Karpas-422 (cell line): ENCODE results near the gene VIPR1. TPM values are rescaled to one million over a fixed set of nuclear protein-coding genes. Genes with fewer than 3 reads are reported as not detected.

ENCODE experiments used
- DNase-seq: peaks from one replicate; pipeline ENCODE4 v3.0.0-alpha.2; 2015
- H2AFZ ChIP-seq: fragments of 200-600 bp; sonication (generic); 2 replicates; pipeline ENCODE4 v1.6.1; 2014; ENCODE audit warnings: antibody characterized with exemption, low read length, mixed read lengths
- H3K27ac ChIP-seq: fragments of 200-600 bp; sonication (generic); 2 replicates; pipeline ENCODE4 v1.5.1; 2014; ENCODE audit warnings: mild to moderate bottlenecking, low read length, moderate library complexity
- H3K27me3 ChIP-seq: fragments of 200-600 bp; sonication (generic); 2 replicates; pipeline ENCODE4 v1.6.1; 2014; ENCODE audit warnings: low read length, mixed read lengths
- H3K36me3 ChIP-seq: fragments of 200-600 bp; sonication (generic); 2 replicates; pipeline ENCODE4 v1.6.1; 2014; ENCODE audit warnings: low read length, mixed read lengths; ENCODE audit not compliant: insufficient read depth
- H3K4me1 ChIP-seq: fragments of 200-600 bp; sonication (generic); 2 replicates; pipeline ENCODE4 v1.6.1; 2014; ENCODE audit warnings: mild to moderate bottlenecking, low read length, mixed read lengths
- H3K4me2 ChIP-seq: fragments of 200-600 bp; sonication (generic); 2 replicates; pipeline ENCODE4 v1.6.1; 2014; ENCODE audit warnings: low read length, low read depth, mild to moderate bottlenecking; ENCODE audit not compliant: poor library complexity, severe bottlenecking
- H3K4me3 ChIP-seq: fragments of 200-600 bp; sonication (generic); 2 replicates; pipeline ENCODE4 v1.5.1; 2014; ENCODE audit warnings: mild to moderate bottlenecking, antibody characterized with exemption, low read length, mixed read lengths
- H3K79me2 ChIP-seq: fragments of 200-600 bp; sonication (generic); 2 replicates; pipeline ENCODE4 v1.6.1; 2014; ENCODE audit warnings: mild to moderate bottlenecking, low read length, mixed read lengths
- H3K9ac ChIP-seq: fragments of 200-600 bp; sonication (generic); 2 replicates; pipeline ENCODE4 v1.6.0; 2014; ENCODE audit warnings: low read length
- H3K9me2 ChIP-seq: fragments of 200-600 bp; sonication (generic), shearing (Covaris generic); replicated peaks from 2 replicates; pipeline ENCODE4 v1.6.0; 2014; ENCODE audit warnings: mild to moderate bottlenecking, low read length, moderate library complexity; ENCODE audit not compliant: insufficient read depth
- H3K9me3 ChIP-seq: fragments of 300-700, 200-600 bp; sonication (generic); 2 replicates; pipeline ENCODE4 v1.6.1; 2014; ENCODE audit warnings: low read length, mixed read lengths
- H4K20me1 ChIP-seq: fragments of 200-600 bp; sonication (generic); 2 replicates; pipeline ENCODE4 v1.6.1; 2014; ENCODE audit warnings: mild to moderate bottlenecking, antibody characterized with exemption, low read length, low read depth; ENCODE audit not compliant: insufficient read depth
- total RNA-seq: library from RNA; depleted of rRNA; stranded (reverse); fragments of >200 nt; shearing (Covaris generic); gene quantifications from 2 replicates; pipeline ENCODE4 v1.2.3, GENCODE V29; 2014; ENCODE audit warnings: low replicate concordance

Gene VIPR1
- total RNA-seq, 1 experiment from 2014 or later, result 0.41 TPM

GRCh38 chr3:42473083-42473932 is 29.1 kb upstream of the VIPR1 start:
- no peak for DNase-seq
- no peak overlapping the region for H3K4me2 ChIP-seq
- no peak overlapping the region for H3K27ac ChIP-seq
- no peaks in the 10 kb centered on the region for H3K9me2 ChIP-seq
- H3K4me3 ChIP-seq, result no peak overlapping the region
- no peaks in the 10 kb centered on the region for H4K20me1 ChIP-seq
- H3K36me3 ChIP-seq, result no peaks in the 10 kb centered on the region
- no peaks in the 10 kb centered on the region for H3K79me2 ChIP-seq
- no peaks in the 10 kb centered on the region for H3K27me3 ChIP-seq
- no peak overlapping the region for H2AFZ ChIP-seq
- no peaks in the 10 kb centered on the region for H3K4me1 ChIP-seq
- no peak overlapping the region for H3K9ac ChIP-seq
- H3K9me3 ChIP-seq, result no peaks in the 10 kb centered on the region

GRCh38 chr3:42476225-42477125 is 26.0 kb upstream of the VIPR1 start:
- no peak overlapping the region for H3K4me2 ChIP-seq
- no peak overlapping the region for H2AFZ ChIP-seq

GRCh38 chr3:42477696-42478095 is 24.7 kb upstream of the VIPR1 start:
- Histone ChIP-seq H3K79me2 (no peaks in the 10 kb centered on the region), H3K27ac (no peak overlapping the region), H2AFZ (no peak overlapping the region), H3K4me3 (no peak overlapping the region), H3K9me3 (no peaks in the 10 kb centered on the region), H3K36me3 (no peaks in the 10 kb centered on the region), H3K9ac (no peak overlapping the region), H3K9me2 (no peaks in the 10 kb centered on the region), H3K4me2 (no peak overlapping the region), H3K27me3 (no peaks in the 10 kb centered on the region), H4K20me1 (no peaks in the 10 kb centered on the region), H3K4me1 (no peaks in the 10 kb centered on the region)
- DNase-seq, result no peak

More at GRCh38 chr3:42476225-42477125, 26.0 kb upstream of the VIPR1 start:
- Histone ChIP-seq H4K20me1 (no peaks in the 10 kb centered on the region), H3K36me3 (no peaks in the 10 kb centered on the region), H3K27ac (no peak overlapping the region), H3K9me2 (no peaks in the 10 kb centered on the region), H3K27me3 (no peaks in the 10 kb centered on the region), H3K9ac (no peak overlapping the region), H3K4me3 (no peak overlapping the region), H3K9me3 (no peaks in the 10 kb centered on the region), H3K79me2 (no peaks in the 10 kb centered on the region), H3K4me1 (no peaks in the 10 kb centered on the region)
- DNase-seq, result no peak

- Histone ChIP-seq H3K27ac (no peak overlapping the region), H3K79me2 (no peaks in the 10 kb centered on the region), H3K4me1 (no peaks in the 10 kb centered on the region), H4K20me1 (no peaks in the 10 kb centered on the region), H3K27me3 (no peaks in the 10 kb centered on the region), H3K9me2 (no peaks in the 10 kb centered on the region), H3K4me3 (no peak overlapping the region), H3K9ac (no peak overlapping the region), H3K4me2 (no peak overlapping the region), H3K9me3 (no peaks in the 10 kb centered on the region), H2AFZ (no peak overlapping the region), H3K36me3 (no peaks in the 10 kb centered on the region)
- DNase-seq, result no peak
Observed at GRCh38 chr3:42478830-42479229, 23.6 kb upstream of the VIPR1 start.

GRCh38 chr3:42486814-42487565 is 15.5 kb upstream of the VIPR1 start:
- no peaks in the 10 kb centered on the region for H4K20me1 ChIP-seq
- no peak overlapping the region for H2AFZ ChIP-seq
- no peaks in the 10 kb centered on the region for H3K9me3 ChIP-seq
- DNase-seq, result no peak
- H3K36me3 ChIP-seq, result no peaks in the 10 kb centered on the region
- no peaks in the 10 kb centered on the region for H3K79me2 ChIP-seq
- H3K4me1 ChIP-seq, result peaks cover 35% of the 10 kb centered on the region
- no peak overlapping the region for H3K27ac ChIP-seq
- no peaks in the 10 kb centered on the region for H3K9me2 ChIP-seq
- H3K9ac ChIP-seq, result no peak overlapping the region
- H3K4me2 ChIP-seq, result no peak overlapping the region
- H3K4me3 ChIP-seq, result no peak overlapping the region
- H3K27me3 ChIP-seq, result no peaks in the 10 kb centered on the region

GRCh38 chr3:42488687-42489086 is 13.8 kb upstream of the VIPR1 start:
- no peak for DNase-seq
- no peaks in the 10 kb centered on the region for H3K36me3 ChIP-seq
- H3K4me2 ChIP-seq, result no peak overlapping the region

GRCh38 chr3:42489116-42489936 is 13.1 kb upstream of the VIPR1 start:
- no peaks in the 10 kb centered on the region for H4K20me1 ChIP-seq
- no peak for DNase-seq
- no peaks in the 10 kb centered on the region for H3K27me3 ChIP-seq
- no peaks in the 10 kb centered on the region for H3K9me2 ChIP-seq
- no peaks in the 10 kb centered on the region for H3K79me2 ChIP-seq
- H3K9me3 ChIP-seq, result no peaks in the 10 kb centered on the region
- peak overlapping the region; percentile 61; the same call in 1 of the 2 replicates for H3K27ac ChIP-seq
- H3K9ac ChIP-seq, result no peak overlapping the region
- 0 out of 2 replicates have a peak overlapping the region, but pooled peaks have one; percentile 13 for H2AFZ ChIP-seq
- H3K4me3 ChIP-seq, result no peak overlapping the region
- no peaks in the 10 kb centered on the region for H3K36me3 ChIP-seq
- H3K4me1 ChIP-seq, result peaks cover 51% of the 10 kb centered on the region
- H3K4me2 ChIP-seq, result peak overlapping the region; percentile 57

More at GRCh38 chr3:42488687-42489086, 13.8 kb upstream of the VIPR1 start:
- Histone ChIP-seq H3K9me2 (no peaks in the 10 kb centered on the region), H3K9ac (no peak overlapping the region), H3K27ac (no peak overlapping the region), H2AFZ (no peak overlapping the region), H3K79me2 (no peaks in the 10 kb centered on the region), H3K9me3 (no peaks in the 10 kb centered on the region), H4K20me1 (no peaks in the 10 kb centered on the region), H3K4me3 (no peak overlapping the region), H3K27me3 (no peaks in the 10 kb centered on the region), H3K4me1 (peaks cover 51% of the 10 kb centered on the region)
